HG02840 (cell line): Measurements from ENCODE around the gene FAM98B.

Experiments used
- ATAC-seq: cut with Tn5 transposase; IDR thresholded peaks from one replicate; pipeline ENCODE4 v1.9.1; 2021; ENCODE audit warnings: mild to moderate bottlenecking, moderate library complexity, moderate number of reproducible peaks; ENCODE audit not compliant: unreplicated experiment, low FRiP score

The FAM98B gene

DNA sequence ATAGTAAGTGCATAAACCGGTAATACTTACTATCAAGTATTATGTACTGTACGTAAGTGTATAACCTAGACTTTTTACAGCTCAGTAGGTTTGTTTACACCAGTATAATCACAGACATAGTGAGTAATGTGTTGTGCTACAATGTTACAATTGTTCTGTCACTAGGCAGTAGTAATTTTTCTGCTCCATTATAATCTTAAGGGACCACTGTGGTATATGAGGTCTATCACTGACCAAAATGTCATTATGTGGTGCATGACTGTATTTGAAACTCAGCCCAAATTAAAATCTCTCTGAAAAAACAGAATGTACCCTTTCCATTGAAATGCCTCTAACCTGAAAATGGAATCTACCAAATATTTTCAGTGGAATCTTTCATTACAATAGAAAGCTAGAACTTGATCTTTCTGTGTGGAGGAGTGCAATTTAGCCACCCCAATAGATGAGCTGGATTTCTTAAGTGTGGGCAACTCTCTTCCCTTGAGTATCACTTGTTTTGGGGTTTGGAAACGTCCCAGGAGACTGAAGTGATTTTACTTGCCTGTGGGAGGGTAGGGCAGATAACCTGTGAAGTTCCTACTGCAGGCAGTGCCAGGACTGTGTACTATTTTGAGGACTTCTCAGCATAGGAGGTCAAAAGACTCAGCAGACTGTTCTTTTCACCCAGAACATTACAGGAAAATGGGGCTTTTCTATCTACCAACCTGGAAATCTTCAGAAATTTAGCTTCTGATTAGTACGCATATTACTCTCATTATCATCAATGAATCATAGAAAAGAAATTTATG, 50.9 kb downstream of the FAM98B start:
- ATAC-seq: no peak

DNA sequence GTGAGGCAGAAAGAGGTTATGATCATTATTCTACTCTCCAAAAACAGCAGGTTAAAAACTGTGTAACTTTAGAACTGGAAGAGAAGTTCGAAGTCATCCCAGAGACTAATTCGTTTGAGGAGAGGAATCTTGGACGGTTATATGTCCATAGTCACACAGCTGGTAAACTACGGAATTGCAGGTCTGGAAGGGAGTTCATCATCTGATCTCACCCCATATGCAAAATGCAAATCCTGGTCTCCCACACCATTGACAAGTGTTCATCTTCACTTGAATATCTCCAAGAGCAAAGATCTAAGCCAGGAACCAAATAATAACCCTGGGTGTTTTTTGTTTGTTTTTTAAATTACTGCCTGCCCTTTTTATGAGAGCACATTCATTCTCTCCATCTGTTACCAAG, 53.1 kb downstream of the FAM98B start:
- ATAC-seq: no peak

DNA sequence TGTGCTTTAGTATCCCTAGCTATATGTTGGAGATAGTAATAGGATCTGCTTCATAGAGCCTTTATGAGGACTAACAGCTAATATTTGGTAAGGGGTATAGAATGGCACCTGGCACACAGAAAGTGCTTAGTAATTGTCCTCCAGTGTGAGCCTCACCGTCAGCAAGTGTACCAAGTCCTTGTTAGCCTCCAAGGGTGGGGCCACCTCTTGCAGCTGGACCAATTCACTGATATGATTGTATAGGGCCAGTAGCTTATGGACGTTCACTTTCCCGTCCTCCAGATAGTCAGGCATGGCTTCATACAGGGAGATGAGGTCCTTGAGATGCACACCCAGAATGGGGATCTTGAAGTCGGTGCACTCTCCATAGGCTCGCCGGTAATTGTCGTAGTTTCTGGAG, 53.6 kb downstream of the FAM98B start:
- no peak for ATAC-seq

DNA sequence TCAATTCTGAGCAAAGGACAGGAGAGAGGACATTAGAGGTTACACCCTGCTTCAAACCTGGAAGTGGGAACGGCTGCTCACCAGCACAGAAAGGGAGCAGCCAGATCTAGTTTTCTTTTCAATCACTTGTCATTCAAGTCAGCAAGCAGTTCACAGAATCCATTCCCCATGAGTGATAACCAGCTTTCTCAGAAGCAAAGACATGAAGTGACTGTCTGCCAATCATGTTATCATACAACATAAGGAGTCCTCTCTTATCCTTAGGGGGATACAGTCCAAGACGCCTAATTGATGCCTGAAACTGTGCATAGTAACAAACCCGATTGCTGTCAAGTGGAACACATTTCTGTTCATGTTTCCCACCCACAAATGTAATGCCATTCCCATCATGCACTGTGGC, 54.7 kb downstream of the FAM98B start:
- ATAC-seq: no peak

DNA sequence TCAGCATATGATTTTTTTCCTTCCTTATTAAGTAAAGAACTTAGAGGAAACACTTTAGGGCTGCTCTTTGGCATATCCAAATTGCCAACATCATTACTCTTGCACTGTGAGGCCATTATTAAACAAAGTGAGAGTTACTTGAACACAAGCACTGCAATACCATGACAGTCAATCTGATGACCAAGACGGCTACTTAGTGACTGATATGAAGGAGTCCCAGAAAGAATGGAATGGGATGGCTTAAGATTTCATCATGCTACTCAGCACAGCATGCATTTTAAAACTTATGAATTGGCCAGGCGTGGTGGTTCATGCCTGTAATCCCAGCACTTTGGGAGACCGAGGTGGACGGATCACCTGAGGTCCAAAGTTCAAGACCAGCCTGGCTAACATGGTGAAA, 55.2 kb downstream of the FAM98B start:
- ATAC-seq: no peak

DNA sequence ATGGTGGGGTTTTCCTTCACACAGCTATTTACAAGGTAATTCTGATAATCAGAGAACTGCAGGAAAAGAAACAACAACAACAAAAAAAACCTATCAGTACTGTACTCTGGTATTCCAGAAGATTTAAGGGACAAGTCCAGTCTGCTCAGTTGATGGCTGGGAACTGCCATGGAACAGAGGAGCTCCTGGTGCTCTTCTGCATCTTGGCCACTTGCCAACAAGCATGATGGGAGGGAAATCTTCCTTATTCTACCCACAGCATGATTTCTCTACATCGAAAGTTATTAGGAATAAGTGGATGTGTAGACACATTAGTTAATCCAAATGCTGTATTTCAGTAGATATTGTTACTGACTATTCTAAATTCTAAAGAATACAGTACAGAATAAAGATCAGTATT, 59.0 kb downstream of the FAM98B start:
- ATAC-seq: no peak

DNA sequence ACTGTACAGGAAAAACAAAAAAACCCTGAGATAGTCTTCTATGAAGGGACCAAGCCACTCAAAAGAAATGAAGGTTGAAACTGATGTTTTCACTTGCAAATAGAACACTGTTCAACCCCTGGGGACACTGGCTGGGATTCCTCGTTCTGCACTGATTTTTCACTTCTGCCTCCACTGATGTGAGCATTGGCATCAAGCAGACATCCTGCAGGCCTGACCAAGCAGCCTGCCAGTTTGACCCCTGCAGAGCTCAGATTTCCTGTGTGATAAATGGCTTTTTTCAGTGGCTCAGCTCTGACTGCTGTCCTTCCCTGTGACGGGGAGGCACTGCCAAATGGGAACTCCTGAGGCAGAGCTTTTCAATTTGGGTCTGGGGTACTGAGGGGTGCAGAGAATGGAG, 60.7 kb downstream of the FAM98B start:
- ATAC-seq: no peak

DNA sequence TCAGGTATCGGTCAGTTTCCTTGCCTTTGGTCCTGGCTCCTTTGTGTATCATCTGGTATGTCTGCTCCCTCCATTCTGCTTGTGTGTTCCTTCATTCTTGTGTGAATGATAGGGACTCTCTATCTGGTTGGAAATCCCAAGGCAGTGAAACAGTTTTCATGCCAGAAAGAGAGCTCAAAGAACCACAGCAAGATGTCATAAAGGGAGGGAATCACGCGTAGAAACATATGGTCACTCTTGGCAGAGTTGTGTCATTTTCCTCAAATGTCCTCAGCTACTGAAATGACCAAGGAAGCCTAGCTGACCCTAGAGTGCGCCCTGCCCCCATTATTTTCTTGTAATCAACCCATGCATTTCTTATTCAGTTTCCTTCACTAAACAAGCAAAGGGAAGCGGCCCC, 62.7 kb downstream of the FAM98B start:
- ATAC-seq: no peak

DNA sequence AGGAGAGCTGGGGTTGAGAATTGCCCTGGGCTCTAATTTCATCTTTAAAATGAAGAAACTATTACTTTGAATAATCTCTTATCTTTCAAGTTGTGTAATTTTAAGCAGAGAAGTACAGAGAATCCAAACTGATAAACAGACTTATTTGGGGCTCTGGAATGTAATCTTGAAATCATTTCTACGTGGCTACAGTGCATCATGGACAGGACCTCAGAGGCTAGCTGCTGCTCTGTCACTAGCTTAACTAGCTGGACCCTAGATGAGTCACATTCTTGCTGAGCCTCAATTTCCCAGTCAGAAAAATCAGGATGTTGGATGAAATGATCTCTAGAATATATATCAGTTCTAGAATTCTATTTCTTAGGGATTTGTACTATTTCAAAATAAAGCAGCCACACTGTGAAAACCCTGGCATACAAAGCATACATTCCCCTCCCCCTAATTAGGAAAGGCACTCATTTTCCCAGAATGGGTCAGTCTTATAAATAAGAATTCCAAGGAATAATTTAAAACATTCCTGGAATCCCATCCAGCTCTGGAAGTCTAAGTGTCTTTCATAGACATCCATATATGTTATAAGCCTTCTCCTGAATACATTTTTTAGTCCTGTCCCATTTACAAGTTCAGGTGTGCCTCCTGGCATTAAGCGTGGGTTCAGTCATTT, 63.5 kb downstream of the FAM98B start:
- no peak for ATAC-seq

DNA sequence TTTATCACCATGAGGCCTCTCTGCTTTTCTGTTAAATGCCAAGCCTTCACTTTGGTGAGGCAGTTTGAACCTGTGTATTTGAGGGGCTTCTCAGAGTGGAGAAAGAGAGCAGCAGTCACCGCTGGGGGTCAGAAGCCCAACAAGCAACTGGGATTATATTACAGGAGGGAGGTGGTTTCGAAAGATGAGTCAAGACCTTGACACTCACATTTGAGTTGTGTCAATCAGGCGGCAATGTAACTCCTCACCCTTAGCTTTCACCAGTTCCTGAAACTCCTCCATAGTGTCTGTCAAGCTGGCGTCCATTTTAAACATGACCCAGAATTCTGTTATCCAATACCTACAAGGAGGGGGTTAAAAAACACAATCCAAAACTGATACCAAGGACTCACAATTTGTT, 64.2 kb downstream of the FAM98B start:
- no peak for ATAC-seq

DNA sequence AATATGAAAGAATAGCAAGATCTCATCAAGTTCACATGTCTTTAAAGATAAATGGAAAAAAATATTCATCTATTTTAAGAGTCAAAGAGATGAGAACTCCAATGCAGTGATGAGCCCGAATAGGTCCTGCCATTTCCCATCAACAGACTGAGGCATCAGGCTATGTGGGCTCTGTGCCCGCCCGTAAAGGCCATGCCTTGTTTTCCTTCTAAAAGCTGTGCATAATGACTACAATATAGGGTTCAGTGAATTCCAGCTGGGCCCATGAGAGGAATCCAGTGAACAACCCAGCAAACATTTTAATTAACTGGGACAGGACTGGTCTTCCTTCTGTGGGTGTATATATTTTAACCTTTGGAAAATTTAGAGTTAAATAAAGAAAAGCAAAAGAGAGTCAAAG, 66.1 kb downstream of the FAM98B start:
- no peak for ATAC-seq

DNA sequence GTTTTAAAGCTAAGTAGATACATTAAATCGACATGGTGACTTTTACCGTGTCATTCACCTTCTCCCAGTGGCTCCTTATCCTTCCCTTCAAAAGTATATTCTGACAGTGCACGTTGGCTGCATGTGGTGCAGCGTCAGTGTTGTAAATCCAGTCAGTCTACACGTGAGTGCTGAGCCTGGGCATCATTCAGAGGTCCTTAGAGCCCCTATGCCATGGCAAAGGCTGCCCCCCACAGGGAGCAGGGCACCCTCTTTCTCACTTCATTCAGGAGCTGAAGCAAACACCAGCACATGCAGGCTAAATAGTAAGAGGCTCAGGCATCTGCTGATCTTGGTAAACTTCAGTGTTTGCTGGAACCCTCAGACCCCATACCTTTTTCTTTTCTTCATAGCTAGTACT, 67.4 kb downstream of the FAM98B start:
- no peak for ATAC-seq

DNA sequence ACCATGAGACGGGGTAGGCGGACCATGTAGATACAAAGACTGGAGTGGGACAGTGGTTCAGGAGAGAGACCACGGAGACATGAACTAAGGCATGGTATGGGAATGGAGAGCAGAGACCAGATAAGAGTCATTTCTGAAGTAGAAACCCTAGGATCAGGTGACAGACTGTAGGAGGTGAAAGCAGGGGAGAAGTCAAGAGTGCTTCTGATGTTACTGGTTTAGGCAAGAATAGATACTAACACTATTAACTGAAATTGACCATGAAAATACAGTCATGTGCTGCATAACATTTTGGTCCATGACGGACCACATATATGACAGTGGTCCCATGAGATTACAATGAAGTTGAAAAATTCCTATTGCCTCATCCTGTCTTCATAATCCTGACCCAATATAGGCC, 69.0 kb downstream of the FAM98B start:
- ATAC-seq: no peak

DNA sequence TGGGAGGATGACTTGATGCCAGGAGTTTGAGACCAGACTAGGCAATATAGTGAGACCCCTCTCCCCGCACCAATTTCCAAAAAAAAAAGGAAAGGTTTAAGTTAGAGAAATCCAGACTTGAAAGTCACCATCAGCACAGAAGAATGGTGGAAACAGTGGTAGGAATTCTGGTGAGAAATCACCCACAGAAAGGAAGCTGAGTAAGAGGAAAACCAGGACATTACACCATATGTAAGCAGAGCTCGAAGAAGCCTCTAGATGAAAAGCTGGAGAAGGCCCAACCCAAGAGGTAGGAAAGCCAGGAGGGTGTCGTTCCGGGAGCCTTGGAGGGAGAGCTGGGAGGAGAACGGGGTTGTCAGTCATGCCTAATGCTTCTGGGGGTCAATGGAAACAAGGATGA, 70.2 kb downstream of the FAM98B start:
- no peak for ATAC-seq

DNA sequence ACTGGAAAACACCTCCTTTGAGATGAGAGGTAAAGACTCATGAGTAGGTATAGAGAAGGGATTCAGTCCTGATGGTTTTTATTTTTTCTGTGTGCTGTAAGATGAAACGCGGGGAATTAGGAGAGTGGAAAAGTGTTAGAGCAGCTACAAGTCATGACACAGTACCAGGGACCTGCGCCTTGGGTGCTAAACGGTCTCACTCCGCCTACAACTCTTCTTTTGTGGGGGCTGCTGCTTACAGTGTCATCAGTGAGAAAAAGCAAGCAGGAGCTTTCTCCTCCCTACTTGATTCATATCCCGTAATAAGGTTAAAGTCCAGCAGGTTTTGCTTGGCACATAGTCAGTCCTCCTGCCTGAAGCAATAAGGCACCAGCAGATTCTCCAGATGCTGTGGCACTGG, 71.6 kb downstream of the FAM98B start:
- no peak for ATAC-seq

DNA sequence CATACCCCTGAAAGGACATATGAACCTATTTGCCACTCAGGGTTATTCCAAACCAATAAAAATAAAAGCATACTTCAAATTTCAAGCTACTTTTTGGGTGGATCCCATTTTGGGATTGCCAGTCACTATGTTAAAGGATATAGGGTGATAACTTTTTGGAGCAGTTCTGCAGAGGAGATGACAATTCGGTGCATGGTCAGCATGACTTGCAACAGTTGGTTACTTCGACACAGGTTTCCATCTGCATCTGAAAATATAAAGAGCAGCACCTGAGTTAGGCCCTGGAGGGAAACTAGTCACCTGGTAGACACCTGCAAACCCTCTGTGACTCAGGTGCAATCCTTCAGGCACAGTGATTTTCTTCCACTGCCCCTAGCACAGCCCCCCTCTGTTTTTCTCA, 72.2 kb downstream of the FAM98B start:
- ATAC-seq: no peak

DNA sequence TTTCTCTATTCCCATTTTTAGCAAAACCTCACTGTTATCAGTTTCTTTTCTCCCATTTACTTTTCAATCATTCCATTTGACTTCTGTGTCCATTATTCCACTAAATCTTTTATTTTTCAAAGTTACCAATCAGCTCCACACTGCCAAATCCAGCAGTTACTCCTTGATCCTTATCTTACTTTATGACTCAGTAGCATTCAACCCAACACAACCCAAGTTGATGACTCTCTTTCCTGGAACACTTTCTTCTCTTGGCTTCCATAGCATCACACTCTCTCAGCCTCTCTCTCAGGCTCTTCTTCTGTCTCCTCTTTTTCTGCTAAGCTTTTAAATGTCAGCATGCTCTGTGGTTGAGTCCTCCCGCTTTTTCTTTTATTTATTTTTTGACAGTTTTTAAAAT, 74.4 kb downstream of the FAM98B start:
- no peak for ATAC-seq

DNA sequence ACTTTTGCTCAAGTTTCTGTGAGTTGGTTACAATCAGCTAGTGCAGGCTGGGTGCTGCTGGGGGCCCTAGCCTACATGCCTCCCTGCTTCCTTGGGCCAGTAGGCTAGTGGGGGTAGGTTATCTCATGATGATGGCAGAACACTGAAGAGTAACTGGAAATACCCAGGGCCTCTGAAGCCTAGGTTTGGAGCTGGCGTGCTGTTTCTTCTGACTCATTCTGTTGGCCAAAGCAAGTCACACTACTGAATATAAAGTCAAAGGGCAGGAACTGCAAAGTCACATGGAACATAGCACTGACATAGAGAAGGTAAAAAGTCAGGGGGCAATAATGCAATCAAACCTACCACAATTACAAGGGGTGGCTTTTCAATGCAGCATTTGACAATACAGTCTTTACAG, 76.2 kb downstream of the FAM98B start:
- no peak for ATAC-seq

DNA sequence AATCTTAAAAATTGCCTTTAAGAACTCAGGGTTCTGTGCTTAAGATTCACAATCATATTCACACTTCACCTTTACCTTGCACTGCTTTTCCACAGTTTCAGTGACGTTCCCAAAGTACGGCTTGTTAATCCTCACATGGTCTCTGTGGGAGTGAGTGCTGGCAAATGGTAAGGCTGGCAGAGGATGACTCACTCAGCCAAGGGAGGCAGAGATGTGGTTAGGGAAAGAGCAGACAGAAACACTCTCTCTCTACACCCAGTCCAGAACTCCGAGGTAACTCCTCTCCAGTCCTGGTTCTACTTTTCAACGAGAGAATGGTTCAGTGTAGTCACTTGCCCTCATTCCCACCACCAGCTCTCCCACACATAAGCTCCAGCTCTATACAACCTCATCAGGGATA, 77.6 kb downstream of the FAM98B start:
- ATAC-seq: no peak

DNA sequence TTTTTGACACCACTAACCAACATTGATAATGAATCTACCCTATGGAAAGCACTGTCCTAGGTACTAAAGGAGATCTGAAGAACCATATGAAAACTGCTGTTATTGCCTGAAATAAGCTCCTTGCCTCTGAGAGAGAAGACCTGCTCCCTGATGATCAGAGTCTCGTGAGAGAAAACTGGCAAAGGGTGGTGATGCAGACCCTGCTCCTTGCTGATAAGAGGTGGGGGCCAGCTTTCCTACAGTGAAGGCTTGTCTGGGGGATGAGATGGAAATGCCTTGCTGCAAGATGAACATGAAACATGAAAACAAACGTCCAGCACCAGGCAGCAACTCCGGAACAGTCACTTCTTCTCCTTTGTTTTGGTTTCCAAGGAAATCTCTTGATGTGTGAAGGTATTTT, 78.8 kb downstream of the FAM98B start:
- no peak for ATAC-seq

DNA sequence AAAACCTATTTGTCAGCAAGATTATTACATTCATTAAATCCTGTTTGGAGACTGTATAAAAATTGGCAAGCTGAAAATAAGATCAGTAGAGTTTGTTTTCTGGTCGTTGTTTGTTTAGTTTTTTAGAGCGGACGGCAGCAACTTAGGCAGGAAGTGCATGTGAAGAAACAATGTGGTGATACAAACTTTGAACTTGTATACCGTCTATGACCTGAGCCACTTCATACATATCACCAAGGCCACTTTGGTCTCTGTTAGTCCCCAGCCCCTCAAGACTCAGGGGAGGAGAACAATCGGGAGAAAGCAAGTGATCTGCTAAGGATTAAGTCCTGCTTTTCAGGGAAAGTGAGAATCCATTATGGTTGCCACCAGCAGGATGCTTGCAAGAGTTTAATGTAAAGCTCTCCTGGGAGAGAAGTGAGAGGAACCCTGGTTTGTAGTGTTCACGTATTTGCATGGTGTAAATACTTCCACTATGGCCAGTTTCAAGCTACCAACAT, 79.5 kb downstream of the FAM98B start:
- no peak for ATAC-seq

DNA sequence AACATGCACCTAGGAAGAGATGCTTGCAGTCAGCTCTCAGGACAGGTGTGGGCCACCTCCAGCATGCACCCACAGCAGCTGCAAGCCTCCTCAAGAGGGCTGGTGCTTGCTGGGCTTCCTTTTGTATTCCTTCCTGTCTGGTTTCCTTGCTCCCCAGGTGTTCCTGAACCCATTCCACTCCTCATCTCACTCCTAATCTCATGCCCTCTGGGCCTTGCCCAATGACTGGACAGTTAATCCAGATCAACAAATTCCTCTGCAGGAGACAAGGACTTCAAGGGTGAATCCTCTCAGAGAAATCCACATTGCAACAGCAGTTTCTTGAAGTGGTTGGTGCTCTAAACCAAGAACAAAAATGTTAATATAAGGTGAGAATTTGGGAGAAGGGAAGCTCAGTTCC, 80.0 kb downstream of the FAM98B start:
- no peak for ATAC-seq
